ENCODE measurements around the gene TRIM41.
"Not testable (repeated sequence)": the region's sequence is repeated elsewhere in the genome, so short reads cannot be mapped to it uniquely, and the experiment has no call there.

TRIM41 gene

GRCh38 chr5:181223058-181223728, at the start of gene TRIM41:
Gene TRIM41 (plus strand): TSS chr5:181223281. CDS start chr5:181224000, 719 bp downstream.
- peak; percentile 99 for DNase-seq

GRCh38 chr5:181173420-181174342, 49.4 kb upstream of the TRIM41 start:
- no peak for DNase-seq

- no peak for DNase-seq
Observed at GRCh38 chr5:181176254-181176952, 46.7 kb upstream of the TRIM41 start.

- DNase-seq: not testable (repeated sequence)
Observed at GRCh38 chr5:181177559-181177958, 45.5 kb upstream of the TRIM41 start.

- peak; percentile 69 for DNase-seq
Observed at GRCh38 chr5:181181650-181182565, 41.2 kb upstream of the TRIM41 start.

- DNase-seq: no peak
Observed at GRCh38 chr5:181182651-181183050, 40.4 kb upstream of the TRIM41 start.

- no peak for DNase-seq
Observed at GRCh38 chr5:181184845-181185216, 38.2 kb upstream of the TRIM41 start.

- no peak for DNase-seq
Observed at GRCh38 chr5:181185560-181185959, 37.5 kb upstream of the TRIM41 start.

- DNase-seq: no peak
Observed at GRCh38 chr5:181186022-181186421, 37.1 kb upstream of the TRIM41 start.

GRCh38 chr5:181186986-181187499, 36.0 kb upstream of the TRIM41 start:
- DNase-seq: no peak

- DNase-seq: peak; percentile 88
Observed at GRCh38 chr5:181187500-181188213, 35.4 kb upstream of the TRIM41 start.

GRCh38 chr5:181188700-181189362, 34.2 kb upstream of the TRIM41 start:
- peak; percentile 91 for DNase-seq

GRCh38 chr5:181189363-181189961, 33.6 kb upstream of the TRIM41 start:
- peak; percentile 64 for DNase-seq

- no peak for DNase-seq
Observed at GRCh38 chr5:181189962-181190710, 32.9 kb upstream of the TRIM41 start.

GRCh38 chr5:181190711-181191525, 32.2 kb upstream of the TRIM41 start:
- no peak for DNase-seq

GRCh38 chr5:181191526-181192336, 31.4 kb upstream of the TRIM41 start:
- peak; percentile 100 for DNase-seq

- DNase-seq: no peak
Observed at GRCh38 chr5:181192337-181193046, 30.6 kb upstream of the TRIM41 start.

All from right forelimb (tissue), 1 donor.